DOHH2 (cell line): Measurements from ENCODE around the gene NALCN.

Experiments
- H3F3A ChIP-seq: fragments of 200-600 bp; sonication (generic), shearing (Covaris generic); 2 replicates; pipeline ENCODE4 v1.6.0; 2016; ENCODE audit warnings: antibody characterized with exemption, mild to moderate bottlenecking; ENCODE audit not compliant: control insufficient read depth, insufficient read depth
- H3K27ac ChIP-seq: fragments of 200-600 bp; sonication (generic); 2 replicates; pipeline ENCODE4 v1.5.1; 2014; ENCODE audit warnings: low read depth, mild to moderate bottlenecking, low read length, moderate library complexity
- H3K27me3 ChIP-seq: fragments of 200-600 bp; sonication (generic); 2 replicates; pipeline ENCODE4 v1.6.1; 2014; ENCODE audit warnings: mild to moderate bottlenecking, low read length, mixed read lengths; ENCODE audit not compliant: control insufficient read depth
- H3K36me3 ChIP-seq: fragments of 200-600 bp; sonication (generic); 2 replicates; pipeline ENCODE4 v1.6.1; 2014; ENCODE audit warnings: mild to moderate bottlenecking, low read length, moderate library complexity, mixed read lengths; ENCODE audit not compliant: control insufficient read depth
- H3K4me1 ChIP-seq: fragments of 200-600 bp; sonication (generic); 2 replicates; pipeline ENCODE4 v1.6.1; 2014; ENCODE audit warnings: mild to moderate bottlenecking, low read length, mixed read lengths; ENCODE audit not compliant: control insufficient read depth
- H3K4me2 ChIP-seq: fragments of 200-600 bp; sonication (generic); 2 replicates; pipeline ENCODE4 v1.6.0; 2014; ENCODE audit warnings: mild to moderate bottlenecking, low read length, moderate library complexity
- H3K4me3 ChIP-seq: fragments of 200-600 bp; sonication (generic); 2 replicates; pipeline ENCODE4 v1.5.1; 2014; ENCODE audit warnings: mild to moderate bottlenecking, low read length, mixed read lengths
- H3K79me2 ChIP-seq: fragments of 200-600 bp; sonication (generic); 2 replicates; pipeline ENCODE4 v1.6.1; 2014; ENCODE audit warnings: mild to moderate bottlenecking, low read length, mixed read lengths; ENCODE audit not compliant: control insufficient read depth
- H3K9me2 ChIP-seq: fragments of 200-600 bp; sonication (generic); replicated peaks from 2 replicates; pipeline ENCODE4 v1.6.1; 2014; ENCODE audit warnings: mild to moderate bottlenecking, low read length, mixed read lengths; ENCODE audit not compliant: control insufficient read depth
- H3K9me3 ChIP-seq: fragments of 200-600 bp; sonication (generic); 2 replicates; pipeline ENCODE4 v1.6.1; 2014; ENCODE audit warnings: antibody characterized with exemption, low read length, mixed read lengths; ENCODE audit not compliant: control insufficient read depth, insufficient read depth
- H4K20me1 ChIP-seq: fragments of 200-600 bp; sonication (generic); 2 replicates; pipeline ENCODE4 v1.6.0; 2014; ENCODE audit warnings: low read depth, mild to moderate bottlenecking, antibody characterized with exemption, low read length, moderate library complexity; ENCODE audit not compliant: control insufficient read depth, insufficient read depth
- CTCF ChIP-seq: fragments of 200-600 bp; sonication (generic); IDR thresholded peaks from one replicate; pipeline ENCODE4 v1.5.1; 2014; ENCODE audit warnings: antibody characterized with exemption, mild to moderate bottlenecking, low read depth, low read length; ENCODE audit not compliant: poor library complexity, severe bottlenecking
- EZH2phosphoT487 ChIP-seq: fragments of 200-600 bp; sonication (generic); IDR thresholded peaks from 2 replicates; pipeline ENCODE4 v1.6.1; 2017; ENCODE audit warnings: borderline replicate concordance, mild to moderate bottlenecking, antibody characterized with exemption, low read length, moderate library complexity, mixed read lengths

Gene NALCN

GRCh38 chr13:101181076-101181685 is 235.1 kb downstream of the NALCN start:
- no peaks in the 10 kb centered on the region for H3F3A ChIP-seq

GRCh38 chr13:101179021-101179420 is 237.3 kb downstream of the NALCN start:
- no peaks in the 10 kb centered on the region for H3K9me2 ChIP-seq
- H3K79me2 ChIP-seq = no peaks in the 10 kb centered on the region
- H3K4me1 ChIP-seq = no peaks in the 10 kb centered on the region
- no peaks in the 10 kb centered on the region for H3K9me3 ChIP-seq
- no peak overlapping the region for H3K27ac ChIP-seq
- no peak for TF ChIP-seq CTCF
- TF ChIP-seq EZH2phosphoT487 = no peak
- H3K4me3 ChIP-seq = no peak overlapping the region
- H3K4me2 ChIP-seq = no peak overlapping the region
- H4K20me1 ChIP-seq = no peaks in the 10 kb centered on the region
- H3K27me3 ChIP-seq = no peaks in the 10 kb centered on the region
- H3K36me3 ChIP-seq = no peaks in the 10 kb centered on the region
- no peaks in the 10 kb centered on the region for H3F3A ChIP-seq

More at GRCh38 chr13:101181076-101181685, 235.1 kb downstream of the NALCN start:
- Histone ChIP-seq H3K4me3 (no peak overlapping the region), H3K27me3 (no peaks in the 10 kb centered on the region), H3K9me3 (no peaks in the 10 kb centered on the region), H3K27ac (no peak overlapping the region), H3K4me1 (no peaks in the 10 kb centered on the region), H3K36me3 (no peaks in the 10 kb centered on the region), H4K20me1 (no peaks in the 10 kb centered on the region), H3K9me2 (no peaks in the 10 kb centered on the region), H3K79me2 (no peaks in the 10 kb centered on the region), H3K4me2 (no peak overlapping the region)
- TF ChIP-seq EZH2phosphoT487 = no peak
- TF ChIP-seq CTCF = no peak

GRCh38 chr13:101178406-101178805 is 237.9 kb downstream of the NALCN start:
- H3K9me3 ChIP-seq = no peaks in the 10 kb centered on the region
- no peak overlapping the region for H3K4me2 ChIP-seq
- no peaks in the 10 kb centered on the region for H4K20me1 ChIP-seq
- H3F3A ChIP-seq = no peaks in the 10 kb centered on the region
- H3K27ac ChIP-seq = no peak overlapping the region
- no peaks in the 10 kb centered on the region for H3K9me2 ChIP-seq
- H3K4me1 ChIP-seq = no peaks in the 10 kb centered on the region
- no peaks in the 10 kb centered on the region for H3K36me3 ChIP-seq
- H3K79me2 ChIP-seq = no peaks in the 10 kb centered on the region
- no peaks in the 10 kb centered on the region for H3K27me3 ChIP-seq
- H3K4me3 ChIP-seq = no peak overlapping the region
- no peak for TF ChIP-seq EZH2phosphoT487
- TF ChIP-seq CTCF = no peak
